Testis (tissue), 5 donors: Measurements from ENCODE around the gene ZNF10. TPM values are rescaled to one million over a fixed set of nuclear protein-coding genes. Genes with fewer than 3 reads are reported as not detected.

Source experiments
- DNase-seq: peaks from one replicate; pipeline ENCODE4 v3.0.0-alpha.2; 2019
- H3K27ac ChIP-seq, 2 donors: fragments of 200-600 bp; sonication (generic); one replicate each; pipeline ENCODE4 v1.5.1; 2019
- H3K27me3 ChIP-seq: fragments of 200-600 bp; sonication (generic); one replicate; pipeline ENCODE4 v1.5.1; 2019
- H3K36me3 ChIP-seq: fragments of 200-600 bp; sonication (generic); one replicate; pipeline ENCODE4 v1.5.1; 2017; ENCODE audit warnings: low read depth; ENCODE audit errors: missing control alignments
- H3K4me1 ChIP-seq: fragments of 200-600 bp; sonication (generic); one replicate; pipeline ENCODE4 v1.5.1; 2019
- H3K4me3 ChIP-seq, 2 donors: fragments of 200-600 bp; sonication (generic); one replicate each; pipeline ENCODE4 v1.5.1; 2017 to 2019
- H3K9me3 ChIP-seq: fragments of 200-600 bp; sonication (generic); one replicate; pipeline ENCODE4 v1.5.1; 2017
- CTCF ChIP-seq, 3 experiments: fragments of 450-650 bp in 2 of 3; fragments of 200-600 bp in 1 of 3; sonication (generic) in 1 of 3; IDR thresholded peaks; one replicate each; pipeline ENCODE4 v1.5.1; 2016 to 2019; ENCODE audit warnings: antibody characterized with exemption in 3 of 3, mild to moderate bottlenecking in 2 of 3, moderate library complexity in 1 of 3
- POLR2A ChIP-seq: fragments of 450-650 bp; IDR thresholded peaks from one replicate; pipeline ENCODE4 v1.6.1; 2017; ENCODE audit warnings: antibody characterized with exemption, mild to moderate bottlenecking, moderate library complexity
- WGBS, 2 donors: methylation state at CpG; one replicate each; pipeline ENCODE4 v1.1.5; 2018; 5-methylcytosine and 5-hydroxymethylcytosine counted together
- intact Hi-C: fragments of 100-400 bp; cut with DNase I; formaldehyde crosslinking; loops from one replicate; pipeline ENCODE4 v1.15.1; 2023; ENCODE audit warnings: low total_unique reads
- long read RNA-seq, 2 donors: transcript quantifications; one replicate each; lab custom pipeline, GENCODE V29; 2026
- polyA plus RNA-seq: library from polyadenylated mRNA; stranded (reverse); fragments of 350-450 nt; fragmentation: Illumina TruSeq; extraction: RNeasy Lipid Tissue Mini Kit (QIAGEN cat#74804); gene quantifications from one replicate; pipeline ENCODE4 v1.2.3, GENCODE V29; 2014; ENCODE audit warnings: low read depth, low replicate concordance; ENCODE audit not compliant: insufficient read depth
- total RNA-seq, 2 donors: library from RNA; depleted of rRNA; stranded (reverse); fragments of >200 nt; gene quantifications; one replicate each; pipeline ENCODE4 v1.2.3, GENCODE V29; 2016

ZNF10 gene
- total RNA-seq (10 to 100 TPM; 38.3 to 40.5 TPM), polyA plus RNA-seq (20.4 TPM)
- long read RNA-seq, donor 1, partial matches to known transcripts = 0 of 1 reads
- long read RNA-seq, donor 1, other reads (novel, unspliced or antisense) = 0 of 1 reads
- long read RNA-seq, donor 2, partial matches to known transcripts = 0 of 1 reads
- long read RNA-seq, donor 2, other reads (novel, unspliced or antisense) = 0 of 1 reads

- Histone ChIP-seq H3K9me3 (no peaks in the 10 kb centered on the region), H3K4me1 (peaks cover 3% of the 10 kb centered on the region), H3K27me3 (no peaks in the 10 kb centered on the region), H3K27ac (peak within 1 kb of the TSS; percentile 83 to 95), H3K36me3 (no peaks in the 10 kb centered on the region), H3K4me3 (peak within 1 kb of the TSS; percentile 81 to 82)
- TF ChIP-seq POLR2A (peak; percentile 85), CTCF (IDR thresholded peaks at IDR 0.05) (no peak)
- intact Hi-C loops = no loop called here
- DNase-seq = peak; percentile 98
- WGBS, 2 donors = 1 to 2% methylated on average over 11 to 85 of the region's 87 CpGs
These were observed at the start of gene ZNF10, which contains the start of gene ZNF891 for GRCh38 chr12:133130038-133130807. Gene ZNF10, plus strand, starts transcription at chr12:133130627. Its CDS starts 13,866 bp downstream, at chr12:133144493. Gene ZNF891, minus strand, starts transcription at chr12:133130274. Its CDS starts 8,356 bp downstream, at chr12:133121918.

- Histone ChIP-seq H3K4me1 (peaks cover 3% of the 10 kb centered on the region), H3K4me3 (peak overlapping the region; percentile 70 to 94), H3K27me3 (no peaks in the 10 kb centered on the region), H3K36me3 (peaks cover 3% of the 10 kb centered on the region), H3K27ac (peak overlapping the region; percentile 97 to 98), H3K9me3 (no peaks in the 10 kb centered on the region)
- TF ChIP-seq POLR2A (no peak), CTCF (IDR thresholded peaks at IDR 0.05) (no peak)
- WGBS, 2 donors = 10 to 21% methylated on average over 17 of the region's 17 CpGs
- intact Hi-C loops = no loop called here
- DNase-seq = peak; percentile 22
These were observed 49.2 kb upstream of the ZNF10 start for GRCh38 chr12:133081159-133081780.

- Histone ChIP-seq H3K4me3 (no peak overlapping the region), H3K27ac (no peak overlapping the region), H3K4me1 (peaks cover 3% of the 10 kb centered on the region), H3K27me3 (no peaks in the 10 kb centered on the region), H3K36me3 (peaks cover 3% of the 10 kb centered on the region), H3K9me3 (no peaks in the 10 kb centered on the region)
- intact Hi-C loops = no loop called here
- no peak for TF ChIP-seq POLR2A
- TF ChIP-seq CTCF (IDR thresholded peaks at IDR 0.05) = no peak
- 94 to 97% methylated on average over 6 of the region's 6 CpGs for WGBS, 2 donors
- no peak for DNase-seq
These were observed 47.1 kb upstream of the ZNF10 start for GRCh38 chr12:133083345-133083744.

GRCh38 chr12:133105620-133106019 is 24.8 kb upstream of the ZNF10 start:
- TF ChIP-seq CTCF (IDR thresholded peaks at IDR 0.05) (no peak), POLR2A (no peak)
- Histone ChIP-seq H3K27me3 (no peaks in the 10 kb centered on the region), H3K9me3 (no peaks in the 10 kb centered on the region), H3K27ac (no peak overlapping the region), H3K4me1 (no peaks in the 10 kb centered on the region), H3K36me3 (no peaks in the 10 kb centered on the region), H3K4me3 (no peak overlapping the region)
- 96% methylated on average over 3 of the region's 3 CpGs for WGBS, 2 donors
- no peak for DNase-seq
- intact Hi-C loops = no loop called here
